ENCODE data around the gene RUSC2.
"Not testable (repeated sequence)": the region's sequence is repeated elsewhere in the genome, so short reads cannot be mapped to it uniquely, and the experiment has no call there.

GRCh38 chr9:35477211-35477855, 12.6 kb upstream of the RUSC2 start:
- TF ChIP-seq MAX (IDR thresholded peaks at IDR 0.05; ENCODE audit: low read depth, low read length) (peak; percentile 59), CTCF (IDR thresholded peaks at IDR 0.05; ENCODE audit: low read depth, low read length) (peak; percentile 95)
- not testable (repeated sequence) for TF ChIP-seq POLR2A (IDR thresholded peaks at IDR 0.05; ENCODE audit: extremely low read depth, insufficient read length); MYC (IDR thresholded peaks at IDR 0.05; ENCODE audit: low read depth, low read length)

All from NB4 (cell line).